Natural killer cell (primary cell): ENCODE data around the gene YAP1. TPM values are rescaled to one million over a fixed set of nuclear protein-coding genes. Genes with fewer than 3 reads are reported as not detected.

ENCODE experiments used
- ATAC-seq, 3 donors: fragments of 150-1000 bp in 2 of 3; fragments of 200-7000 bp in 1 of 3; cut with Tn5 transposase; 1 replicate in 1 of 3; 2 replicates in 2 of 3; pipeline ENCODE4 v1.10.0; 2021; ENCODE audit warnings: mild to moderate bottlenecking in 2 of 3, moderate library complexity in 2 of 3
- DNase-seq, 2 donors: peaks; one replicate each; pipeline versions ENCODE4 v3.0.0 to v3.0.0-alpha.2; 2013 to 2021; ENCODE audit warnings: mixed read lengths in 1 of 2
- H3K27ac ChIP-seq: one replicate; pipeline ENCODE4 v1.5.1; 2013; ENCODE audit warnings: mild to moderate bottlenecking, low read length
- H3K27me3 ChIP-seq: one replicate; pipeline ENCODE4 v1.6.1; 2013; ENCODE audit warnings: low read length; ENCODE audit not compliant: control insufficient read depth, insufficient read depth
- H3K36me3 ChIP-seq: one replicate; pipeline ENCODE4 v1.6.1; 2013; ENCODE audit warnings: low read length; ENCODE audit not compliant: control insufficient read depth, insufficient read depth
- H3K4me1 ChIP-seq: one replicate; pipeline ENCODE4 v1.6.1; 2013; ENCODE audit warnings: low read length; ENCODE audit not compliant: control insufficient read depth, insufficient read depth
- H3K4me3 ChIP-seq: one replicate; pipeline ENCODE4 v1.5.1; 2013; ENCODE audit warnings: low read length
- H3K9me3 ChIP-seq: one replicate; pipeline ENCODE4 v1.6.1; 2013; ENCODE audit warnings: low read length; ENCODE audit not compliant: control insufficient read depth, insufficient read depth
- H3K27ac Mint-ChIP-seq, 2 donors: one replicate each; pipeline ENCODE4 v1.8.0; 2022; ENCODE audit warnings: mild to moderate bottlenecking in 2 of 2, mixed read lengths in 2 of 2, moderate library complexity in 1 of 2
- H3K27me3 Mint-ChIP-seq, 2 donors: one replicate each; pipeline ENCODE4 v1.8.0; 2022; ENCODE audit warnings: low read depth in 2 of 2, mixed read lengths in 2 of 2
- H3K36me3 Mint-ChIP-seq: one replicate; pipeline ENCODE4 v1.8.0; 2022; ENCODE audit warnings: mixed read lengths
- H3K4me1 Mint-ChIP-seq, 2 donors: one replicate each; pipeline ENCODE4 v1.8.0; 2022; ENCODE audit warnings: mixed read lengths in 2 of 2
- H3K4me3 Mint-ChIP-seq: one replicate; pipeline ENCODE4 v1.8.0; 2022; ENCODE audit warnings: mild to moderate bottlenecking, moderate library complexity, mixed read lengths
- H3K9me3 Mint-ChIP-seq, 2 donors: one replicate each; pipeline ENCODE4 v1.8.0; 2022; ENCODE audit warnings: mixed read lengths in 2 of 2
- CTCF ChIP-seq: fragments of 200-600 bp; IDR thresholded peaks from one replicate; pipeline ENCODE4 v1.8.0; 2022; ENCODE audit warnings: antibody characterized with exemption
- WGBS: methylation state at CpG from one replicate; pipeline ENCODE4 v1.1.7; 2013; ENCODE audit warnings: missing lambda C conversion rate; ENCODE audit not compliant: insufficient coverage; 5-methylcytosine and 5-hydroxymethylcytosine counted together
- intact Hi-C: fragments of 100-400 bp; cut with micrococcal nuclease; formaldehyde crosslinking; loops from one replicate; pipeline ENCODE4 v1.14.2; 2022
- total RNA-seq, 4 donors: library from RNA; stranded (reverse); fragments of 120-200 nt in 1 of 4; gene quantifications; one replicate each; pipeline versions ENCODE4 v1.2.3 to v1.2.4, GENCODE V29; 2013 to 2022

The YAP1 gene
- total RNA-seq, 3 donors from 2014 or later (not counting 1 experiment from before 2014, with no cell fraction given): not detected

DNA sequence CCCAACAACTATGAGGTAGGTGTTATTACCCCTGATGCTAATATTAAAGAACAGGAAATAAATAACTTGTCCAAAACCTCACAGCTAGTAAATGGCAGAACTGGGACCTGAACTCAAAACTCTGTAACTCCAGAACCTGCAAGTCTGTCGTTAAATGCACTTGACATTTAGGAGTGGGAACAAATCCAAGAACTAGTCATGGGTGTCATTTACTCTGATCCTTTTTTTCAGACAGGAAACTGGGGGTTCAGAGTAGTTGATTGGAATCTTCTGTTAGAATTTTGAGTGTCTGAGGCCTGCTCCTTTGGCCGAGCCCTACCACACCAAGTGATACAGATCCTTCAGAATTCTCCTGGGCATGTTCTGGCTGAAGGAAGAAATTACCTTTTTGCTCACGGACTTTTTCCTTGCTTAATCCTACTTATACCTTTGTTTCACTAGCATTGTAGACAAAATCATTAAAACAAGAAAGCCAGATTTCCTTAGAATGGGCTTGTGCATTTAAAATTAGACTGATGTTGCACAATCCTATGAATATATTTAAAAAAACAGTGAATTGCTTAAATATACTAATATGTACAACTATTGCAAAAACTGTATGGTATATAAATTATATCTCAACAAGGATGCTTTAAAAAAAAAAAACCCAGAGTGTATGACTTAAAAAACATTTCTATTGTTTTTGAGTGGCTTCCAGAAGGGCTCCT, 1.4 kb upstream of the YAP1 start:
- peaks cover 22% of the 10 kb centered on the region for H3K27me3 ChIP-seq
- no peak overlapping the region for H3K4me3 ChIP-seq
- Mint-ChIP-seq H3K9me3 (no peaks in the 10 kb centered on the region), H3K27ac (no peak overlapping the region), H3K36me3 (no peaks in the 10 kb centered on the region), H3K27me3 (peaks cover 8 to 11% of the 10 kb centered on the region in 2 donors), H3K4me3 (peak overlapping the region; percentile 99), H3K4me1 (peaks cover 11 to 15% of the 10 kb centered on the region in 2 donors)
- DNase-seq (no peak), ATAC-seq (no peak)
- H3K4me1 ChIP-seq: peaks cover 14% of the 10 kb centered on the region
- TF ChIP-seq CTCF: no peak
- 89% methylated on average over 3 of the region's 3 CpGs for WGBS
- no peaks in the 10 kb centered on the region for H3K9me3 ChIP-seq
- no peaks in the 10 kb centered on the region for H3K36me3 ChIP-seq
- intact Hi-C loops: no loop called here
- no peak overlapping the region for H3K27ac ChIP-seq

- WGBS: 2% methylated on average over 31 of the region's 31 CpGs
- H3K4me1 Mint-ChIP-seq: peaks cover 11 to 15% of the 10 kb centered on the region in 2 donors
- H3K9me3 Mint-ChIP-seq: no peaks in the 10 kb centered on the region
- H3K27ac ChIP-seq: no peak overlapping the region
- ATAC-seq (peak in 1 of 3 donors; percentile 44), DNase-seq (no peak)
- peak overlapping the region in 1 of 2 donors; percentile 66 for H3K27ac Mint-ChIP-seq
- H3K4me3 Mint-ChIP-seq: no peak overlapping the region
- no peaks in the 10 kb centered on the region for H3K36me3 Mint-ChIP-seq
- peaks cover 18 to 26% of the 10 kb centered on the region in 2 donors for H3K27me3 Mint-ChIP-seq
- H3K9me3 ChIP-seq: no peaks in the 10 kb centered on the region
- peaks cover 28% of the 10 kb centered on the region for H3K27me3 ChIP-seq
- H3K4me1 ChIP-seq: peaks cover 14% of the 10 kb centered on the region
- intact Hi-C loops: no loop called here
- no peaks in the 10 kb centered on the region for H3K36me3 ChIP-seq
- TF ChIP-seq CTCF: no peak
- no peak overlapping the region for H3K4me3 ChIP-seq
These were observed 439 bp downstream of the YAP1 start for GRCh38 chr11:102110761-102111010.

DNA sequence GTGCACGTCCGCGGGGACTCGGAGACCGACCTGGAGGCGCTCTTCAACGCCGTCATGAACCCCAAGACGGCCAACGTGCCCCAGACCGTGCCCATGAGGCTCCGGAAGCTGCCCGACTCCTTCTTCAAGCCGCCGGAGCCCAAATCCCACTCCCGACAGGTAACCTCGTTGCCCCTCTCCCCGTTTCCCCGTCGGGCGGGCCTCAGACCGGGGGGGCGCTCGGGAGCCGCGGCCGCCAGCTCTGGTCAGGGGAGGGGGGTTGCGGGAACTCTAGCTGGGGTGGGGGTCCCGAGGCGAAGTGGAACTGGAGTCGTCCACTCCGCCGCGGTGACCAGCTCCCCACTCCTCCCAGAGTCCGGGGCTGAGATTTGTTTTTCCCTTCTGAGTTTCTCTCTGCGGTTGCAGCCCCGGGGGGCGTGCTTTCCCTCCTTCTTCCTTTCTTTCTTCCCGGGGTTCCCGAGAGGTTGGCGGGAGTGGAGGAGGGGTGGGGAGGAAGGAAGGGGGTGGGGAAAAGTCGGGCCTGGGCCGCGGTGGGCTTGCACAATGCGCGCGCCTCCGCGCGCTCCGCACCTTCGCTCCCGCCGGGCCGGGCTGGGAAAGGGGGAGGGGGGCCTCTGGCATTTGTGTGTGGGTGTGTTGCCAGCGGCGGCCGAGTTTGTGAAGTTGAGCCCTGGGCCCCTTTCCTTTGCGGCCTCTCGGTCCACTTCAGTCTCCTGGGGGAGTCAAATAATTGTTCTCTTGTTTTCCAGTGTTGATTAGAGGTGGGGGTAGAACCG, 952 bp downstream of the YAP1 start:
- ATAC-seq (peak in 2 of 3 donors; percentile 25 to 28), DNase-seq (peak in 1 of 2 donors; percentile 30)
- H3K36me3 ChIP-seq: no peaks in the 10 kb centered on the region
- Mint-ChIP-seq H3K36me3 (no peaks in the 10 kb centered on the region), H3K9me3 (no peaks in the 10 kb centered on the region), H3K27me3 (peaks cover 18 to 31% of the 10 kb centered on the region in 2 donors), H3K27ac (no peak overlapping the region), H3K4me1 (peaks cover 11 to 15% of the 10 kb centered on the region in 2 donors), H3K4me3 (peak overlapping the region; percentile 81)
- WGBS: 8% methylated on average over 46 of the region's 61 CpGs
- peaks cover 14% of the 10 kb centered on the region for H3K4me1 ChIP-seq
- H3K4me3 ChIP-seq: no peak overlapping the region
- no peak for TF ChIP-seq CTCF
- H3K27me3 ChIP-seq: peaks cover 28% of the 10 kb centered on the region
- H3K9me3 ChIP-seq: no peaks in the 10 kb centered on the region
- intact Hi-C loops: no loop called here
- H3K27ac ChIP-seq: no peak overlapping the region
